SH-SY5Y (cell line): Measurements from ENCODE around the gene CAMK2A.

Experiments used
- GATA2 ChIP-seq: IDR thresholded peaks from 2 replicates; pipeline ENCODE4 v1.6.1; 2011; ENCODE audit warnings: mild to moderate bottlenecking, low read depth, low read length
- GATA3 ChIP-seq: IDR thresholded peaks from 2 replicates; pipeline ENCODE4 v1.6.1; 2011; ENCODE audit warnings: low read depth, mild to moderate bottlenecking, low read length, moderate library complexity

DNA sequence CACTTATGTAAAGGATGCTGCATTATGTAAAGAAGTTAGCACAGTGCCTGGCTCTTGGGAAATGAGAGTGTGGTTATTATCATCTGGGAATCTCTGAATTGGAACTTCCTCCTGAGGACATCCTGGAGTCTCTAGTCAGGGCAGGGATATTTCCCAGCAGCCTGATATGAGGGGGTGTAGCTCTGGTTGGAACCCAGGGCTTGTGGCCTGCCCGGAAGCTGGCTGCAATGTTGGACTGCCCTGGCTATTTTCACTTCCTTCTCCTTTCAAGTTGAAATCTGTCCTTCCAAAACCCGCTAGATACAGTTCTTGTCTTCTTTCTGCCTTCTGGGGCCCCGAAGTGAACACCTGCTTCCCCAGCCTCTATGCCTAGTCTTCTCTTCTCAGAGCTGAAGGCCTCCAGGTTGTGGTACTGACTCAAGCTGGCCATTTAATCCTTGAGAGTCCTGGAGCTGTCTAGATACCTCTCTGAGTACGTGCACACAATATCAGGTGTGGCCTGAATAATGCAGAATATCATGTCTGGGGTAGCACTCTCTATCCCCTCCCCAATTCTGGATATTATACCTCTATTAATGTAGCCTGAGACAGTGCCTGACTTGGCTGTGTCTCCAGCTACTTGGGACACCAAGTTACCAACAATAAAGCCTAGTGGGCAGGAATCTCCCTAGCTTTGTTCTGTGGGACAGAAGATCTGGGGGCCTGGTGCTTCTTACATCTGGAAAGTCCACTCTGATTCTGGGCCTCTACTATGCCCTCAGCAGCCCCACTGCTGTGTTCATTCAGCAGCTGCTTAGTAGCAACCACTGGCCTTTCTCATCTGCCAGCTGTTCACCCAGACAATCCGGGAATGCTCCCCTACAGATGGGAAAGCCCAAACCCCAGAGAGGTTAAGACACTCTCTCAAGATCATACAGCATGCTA, 54.7 kb downstream of the CAMK2A start:
- TF ChIP-seq GATA2: no peak
- TF ChIP-seq GATA3: no peak
